ENCODE data around the gene SLAMF9. TPM values are rescaled to one million over a fixed set of nuclear protein-coding genes. Genes with fewer than 3 reads are reported as not detected.

The SLAMF9 gene
- total and polyA plus RNA-seq, 2 donors (not counting 3 experiments of a cell fraction or from before 2014, with no cell fraction given), result not detected

GRCh38 chr1:159927211-159927848 lies 26.7 kb downstream of the SLAMF9 start:
- Histone ChIP-seq H4K20me1 (replicated peaks; ENCODE audit: control insufficient read depth, extremely low read depth, insufficient read depth, low read length) (no peaks in the 10 kb centered on the region), H3K9ac (replicated peaks; ENCODE audit: extremely low read depth, insufficient read depth, low read length) (no peak overlapping the region), H3K27ac (ENCODE audit: insufficient read depth, low read depth, low read length) (no peak overlapping the region), H3K4me2 (ENCODE audit: insufficient read depth, low read length) (no peak overlapping the region), H3K9me1 (replicated peaks; ENCODE audit: control insufficient read depth, extremely low read depth, insufficient read depth, low read length) (no peaks in the 10 kb centered on the region), H3K27me3 (ENCODE audit: control insufficient read depth in 2 of 2, insufficient read depth in 2 of 2, low read length in 2 of 2) (no peaks in the 10 kb centered on the region), H3K9me3 (replicated peaks; ENCODE audit: control insufficient read depth, insufficient read depth, low read length) (no peaks in the 10 kb centered on the region), H3K36me3 (ENCODE audit: control insufficient read depth in 2 of 2, extremely low read depth in 1 of 2, insufficient read depth in 2 of 2, low read length in 2 of 2) (no peaks in the 10 kb centered on the region), H3K79me2 (ENCODE audit: control insufficient read depth, insufficient read depth, low read length) (peaks cover 29% of the 10 kb centered on the region), H2AFZ (ENCODE audit: low read depth, low read length) (no peak overlapping the region), H3K4me3 (replicated peaks in 1 of 3; ENCODE audit: insufficient read depth in 1 of 3, low read depth in 1 of 3, low read length in 3 of 3) (no peak overlapping the region), H3K4me1 (ENCODE audit: control insufficient read depth, extremely low read depth, insufficient read depth, low read length) (peaks cover 14% of the 10 kb centered on the region)
- BruUV-seq (replicated peaks), result no TSS peak
- DNase-seq (ENCODE audit: low read depth, low spot score), result no peak
- no peak for FAIRE-seq
- CTCF ChIA-PET, result interaction anchor here (7.5 kb wide), 1 partner anchor 36 kb away, joined by 71 read pairs; no protein-coding TSS in a partner anchor
- intact Hi-C loops (cut with micrococcal nuclease), result loop anchor here (10.0 kb wide), 1 partner anchor 1913 kb away; no protein-coding TSS in a partner anchor
- dilution Hi-C loops (cut with MboI; ENCODE audit: extremely low pct_ligation_motif_present, low sequenced_read_pairs), result no loop called here
- POLR2A ChIA-PET, result no interaction called here
- TF ChIP-seq POLR2AphosphoS5 (IDR thresholded peaks at IDR 0.05; ENCODE audit: insufficient read depth, low read depth, low read length) (no peak), MAX (IDR thresholded peaks at IDR 0.05; ENCODE audit: insufficient read depth, insufficient read length) (no peak), EZH2 (IDR thresholded peaks at IDR 0.05; ENCODE audit: borderline replicate concordance, low read depth, low read length, severe bottlenecking) (no peak), GATA2 (IDR thresholded peaks at IDR 0.05; ENCODE audit: insufficient read depth, insufficient read length, low read depth, low read length) (no peak), POLR2A (IDR thresholded peaks at IDR 0.05; ENCODE audit: low read depth, low read length) (no peak), MYC (IDR thresholded peaks at IDR 0.05; ENCODE audit: low read depth, low read length) (no peak), CTCF (IDR thresholded peaks at IDR 0.05; ENCODE audit: extremely low read depth in 1 of 2, insufficient read depth in 1 of 2, low read depth in 1 of 2, low read length in 2 of 2) (no peak)

Data from endothelial cell of umbilical vein (primary cell).